GM19035 (cell line): ENCODE data around the gene DACH2.

ENCODE experiments used
- ATAC-seq: cut with Tn5 transposase; IDR thresholded peaks from one replicate; pipeline ENCODE4 v1.9.1; 2021; ENCODE audit not compliant: unreplicated experiment

DACH2 gene

DNA sequence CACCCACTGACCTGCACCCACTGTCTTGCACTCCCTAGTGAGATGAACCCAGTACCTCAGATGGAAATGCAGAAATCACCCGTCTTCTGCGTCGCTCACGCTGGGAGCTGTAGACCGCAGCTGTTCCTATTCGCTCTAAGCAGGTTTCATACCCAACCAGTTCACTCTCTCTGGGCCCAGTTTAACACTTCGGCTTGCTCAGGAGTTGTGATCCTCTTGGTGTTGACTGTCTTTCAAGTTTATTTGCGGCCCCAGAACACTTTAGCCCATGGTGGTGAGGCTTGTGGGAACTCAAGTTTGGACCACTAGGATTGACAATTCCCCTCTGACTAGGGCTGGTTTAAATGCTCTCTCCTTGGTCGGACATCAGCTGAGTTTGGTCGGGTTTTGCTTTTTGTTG is 147.0 kb downstream of the DACH2 start:
- ATAC-seq = no peak

DNA sequence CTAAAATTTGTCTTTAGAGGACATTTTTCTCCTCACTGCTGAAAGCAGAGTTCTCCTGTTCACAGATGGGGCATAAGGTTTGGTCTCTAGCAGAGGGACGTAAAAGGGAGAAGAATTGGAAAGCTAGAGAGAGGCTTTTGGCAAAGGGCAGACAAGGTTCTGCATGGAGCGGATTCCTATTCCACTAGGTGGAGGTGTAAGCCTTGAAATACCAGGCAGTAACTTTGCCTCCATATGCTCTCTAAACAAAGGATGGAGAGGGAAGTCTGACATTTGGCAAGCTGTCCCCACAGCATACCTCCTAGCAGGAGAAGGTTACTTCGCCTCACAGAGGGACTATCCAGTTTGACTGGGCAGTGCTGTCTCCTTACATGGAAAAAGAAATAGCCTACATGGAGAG is 174.7 kb downstream of the DACH2 start:
- ATAC-seq = no peak

DNA sequence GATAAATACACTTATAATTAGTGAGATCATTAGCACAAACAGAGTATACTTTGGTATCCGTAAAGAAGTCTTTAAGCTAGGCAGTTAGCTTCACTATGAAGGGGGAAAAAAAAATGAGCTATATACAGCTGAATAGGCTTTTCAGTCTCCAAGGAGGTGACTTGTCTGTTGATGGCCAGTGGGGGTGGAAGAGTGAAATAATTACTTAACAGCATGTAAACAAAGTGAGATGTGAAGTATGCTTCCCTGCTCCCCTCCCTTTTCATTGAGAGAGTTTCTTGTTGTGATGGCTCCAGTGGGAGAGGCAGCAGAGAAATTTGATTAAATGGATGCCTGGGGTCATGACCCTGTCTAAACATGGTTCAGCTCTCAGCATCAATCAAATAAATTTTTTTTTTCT is 180.9 kb downstream of the DACH2 start:
- ATAC-seq = no peak

DNA sequence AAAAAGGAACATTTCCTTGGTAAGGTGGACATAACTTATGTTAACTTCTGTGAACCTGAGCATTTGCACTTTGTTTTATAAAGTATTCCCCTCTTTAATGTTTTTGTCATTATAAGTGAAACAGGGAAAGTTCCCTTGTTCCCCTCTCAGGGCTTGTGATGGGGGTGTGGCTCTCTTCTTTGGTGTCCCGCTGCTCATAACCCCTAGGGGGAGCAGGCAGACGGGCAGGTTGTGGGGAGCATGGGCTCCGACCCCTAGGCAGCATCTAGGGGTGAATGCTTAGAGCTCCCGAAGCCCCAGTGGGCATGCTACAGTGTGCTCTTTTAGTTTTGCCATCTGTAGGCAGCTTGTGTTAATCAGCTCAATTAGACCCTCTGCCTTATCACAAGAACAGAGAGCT is 200.4 kb downstream of the DACH2 start:
- no peak for ATAC-seq

DNA sequence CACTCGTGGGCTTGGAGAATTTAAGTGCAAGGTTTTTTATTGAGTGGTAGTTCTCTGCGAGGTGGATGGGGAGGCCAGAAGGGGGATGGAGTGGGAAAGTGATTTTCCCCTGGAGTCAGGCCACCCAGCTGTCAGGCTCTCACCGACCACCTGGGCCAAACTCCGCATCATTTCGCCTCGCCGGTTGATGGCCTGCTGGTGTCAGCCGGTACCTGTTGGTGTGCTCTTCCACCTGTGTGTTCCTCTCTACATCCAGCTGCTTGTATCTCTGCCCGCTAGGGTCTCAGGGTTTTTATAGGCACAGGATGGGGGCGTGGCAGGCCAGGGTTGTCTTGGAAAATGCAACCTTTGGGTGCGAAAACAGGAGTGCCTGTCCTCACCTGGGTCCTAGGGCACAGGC is 200.9 kb downstream of the DACH2 start:
- ATAC-seq = no peak

DNA sequence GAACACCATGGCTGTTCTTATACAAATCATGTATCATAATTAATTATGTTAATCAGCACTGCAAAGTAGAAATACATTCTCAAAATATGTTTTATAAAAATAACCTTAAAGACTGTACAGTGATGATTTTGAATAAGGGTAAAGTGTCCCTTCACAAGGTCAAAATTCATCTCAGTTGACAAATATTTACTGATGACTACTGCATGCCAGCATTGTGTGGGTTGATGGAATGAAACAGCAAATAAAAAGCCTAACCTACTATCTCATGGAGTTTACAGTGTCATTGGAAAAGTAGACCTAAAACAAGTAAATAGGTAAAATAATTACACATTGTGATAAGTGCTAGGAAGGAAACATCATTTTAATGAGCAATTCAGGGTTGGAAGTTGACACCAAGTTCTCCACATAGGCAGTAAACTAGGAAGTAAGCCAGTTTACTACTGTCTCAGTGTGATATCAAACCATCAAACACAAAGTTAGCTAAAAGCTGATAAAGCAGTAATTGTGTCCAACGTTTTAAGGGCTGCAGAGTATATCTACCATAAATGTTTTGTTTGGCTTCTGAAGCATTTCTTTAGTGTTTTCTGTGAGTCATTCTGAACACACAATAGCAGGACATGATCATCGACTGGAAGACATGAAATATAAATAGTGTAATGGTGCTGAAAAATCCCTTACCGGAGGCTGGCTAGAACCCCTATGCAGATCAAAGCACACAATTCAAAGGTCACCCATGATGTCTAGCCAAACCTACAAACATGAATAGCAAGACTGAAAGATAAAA is 221.8 kb downstream of the DACH2 start:
- ATAC-seq = no peak

DNA sequence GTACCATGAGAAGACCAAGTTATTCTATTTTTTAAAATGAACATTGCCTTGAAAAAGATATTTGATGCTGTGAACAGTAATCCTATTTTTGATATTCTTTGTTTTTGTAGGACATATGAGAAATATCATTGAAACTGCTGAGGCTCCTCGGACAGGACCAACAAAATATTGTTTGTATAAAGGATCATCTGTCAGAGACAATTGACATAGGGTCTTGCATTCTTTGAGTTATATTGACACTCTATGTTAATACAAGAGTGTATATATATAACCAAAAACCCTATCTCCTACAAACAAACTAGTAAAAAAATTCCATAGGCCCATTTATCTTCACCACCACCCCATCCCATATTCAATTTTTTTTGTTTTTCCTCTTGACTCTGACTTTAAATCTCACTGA is 222.7 kb downstream of the DACH2 start:
- ATAC-seq = no peak

DNA sequence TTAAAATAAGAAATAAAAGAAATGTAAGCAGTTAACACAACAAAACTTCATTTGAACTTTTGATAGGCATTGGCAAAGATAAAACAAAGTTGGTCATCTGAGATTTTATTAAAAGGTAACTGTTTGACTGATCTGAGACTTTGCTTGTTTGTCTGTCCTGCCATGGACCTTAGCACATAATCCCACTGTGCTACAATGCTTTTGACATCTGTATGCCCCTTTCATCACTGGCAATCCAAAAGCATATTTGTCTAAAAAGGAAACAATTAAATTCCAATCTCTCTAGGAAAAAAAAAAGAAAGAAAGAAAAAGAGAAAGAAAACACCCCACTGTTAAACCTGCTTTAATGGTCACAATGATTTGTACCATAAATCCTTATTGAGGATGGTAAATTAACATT is 231.0 kb downstream of the DACH2 start:
- no peak for ATAC-seq

DNA sequence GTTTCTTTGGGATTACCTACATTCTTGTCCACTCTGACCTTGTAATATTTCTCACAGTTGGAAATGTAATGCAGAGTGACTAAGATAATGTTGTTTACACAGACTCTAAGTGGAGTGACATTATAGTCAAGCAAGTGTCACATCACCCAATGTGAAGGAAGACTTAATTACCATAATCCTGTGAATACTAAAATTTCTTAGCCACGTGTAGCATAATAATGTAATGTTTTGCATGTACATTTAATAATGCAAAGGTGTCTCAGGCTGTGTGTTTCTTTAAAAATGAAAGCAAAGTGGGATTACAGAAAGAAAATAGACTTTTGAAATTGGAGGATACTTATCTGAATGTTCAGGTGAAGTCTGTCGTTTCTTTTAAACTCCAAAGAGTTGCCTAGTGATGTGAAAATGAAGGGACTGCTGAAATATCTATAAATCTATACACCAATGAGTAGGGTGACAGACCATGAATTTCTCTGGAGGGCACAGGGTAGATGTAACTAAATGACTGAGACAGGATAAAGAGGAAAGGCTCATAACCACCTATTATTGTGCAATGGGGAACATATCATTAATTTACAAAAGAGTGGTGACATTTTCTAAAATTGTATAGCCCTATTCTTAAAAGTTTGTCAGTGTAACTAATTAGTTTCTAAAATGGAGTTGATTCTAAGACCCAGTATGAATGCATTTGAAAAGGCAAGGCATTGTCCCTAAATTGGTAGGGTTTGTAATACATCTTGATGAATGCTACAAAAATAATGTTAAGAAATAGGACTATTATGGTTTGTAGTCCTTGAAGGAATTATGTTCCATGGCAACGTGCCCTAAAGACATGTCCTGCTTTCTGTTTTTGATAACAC is 235.7 kb downstream of the DACH2 start:
- no peak for ATAC-seq

DNA sequence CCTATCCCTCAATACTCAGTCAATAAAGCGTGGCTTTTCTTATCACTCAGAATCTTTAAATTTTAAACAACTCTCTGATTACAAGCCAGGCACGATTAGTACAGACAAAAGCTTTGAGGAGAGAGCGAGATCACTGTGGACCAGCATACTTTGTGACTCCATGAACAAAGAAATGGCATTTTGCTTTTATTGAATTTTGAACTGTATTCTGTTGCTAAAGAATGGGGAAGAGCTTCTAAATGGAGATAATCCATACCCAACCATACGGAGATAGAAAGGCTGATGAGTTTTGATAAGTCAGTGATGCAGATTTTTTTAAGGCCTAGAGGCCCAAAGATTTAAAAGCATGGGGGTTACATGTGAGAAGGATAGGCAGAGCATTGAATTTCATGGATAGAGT is 259.1 kb downstream of the DACH2 start:
- ATAC-seq = no peak

DNA sequence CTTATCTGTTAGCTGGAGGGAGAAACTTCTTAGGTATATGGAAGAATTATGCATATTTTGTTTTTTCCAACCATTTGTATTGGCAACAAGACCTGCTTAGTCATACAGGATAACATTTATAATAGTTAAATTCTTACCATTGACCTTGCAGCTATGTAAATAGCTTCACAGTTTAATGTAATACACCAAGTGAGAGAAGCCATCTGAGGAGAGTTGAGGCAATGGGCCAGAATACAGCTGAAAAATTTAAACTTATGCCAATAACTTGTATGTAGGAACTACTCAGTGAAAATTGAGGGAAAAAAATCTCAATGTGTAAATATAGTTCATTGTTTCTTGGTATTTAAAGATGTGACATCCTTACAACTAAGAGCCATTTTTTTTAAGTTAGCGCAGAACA is 273.5 kb downstream of the DACH2 start:
- no peak for ATAC-seq

DNA sequence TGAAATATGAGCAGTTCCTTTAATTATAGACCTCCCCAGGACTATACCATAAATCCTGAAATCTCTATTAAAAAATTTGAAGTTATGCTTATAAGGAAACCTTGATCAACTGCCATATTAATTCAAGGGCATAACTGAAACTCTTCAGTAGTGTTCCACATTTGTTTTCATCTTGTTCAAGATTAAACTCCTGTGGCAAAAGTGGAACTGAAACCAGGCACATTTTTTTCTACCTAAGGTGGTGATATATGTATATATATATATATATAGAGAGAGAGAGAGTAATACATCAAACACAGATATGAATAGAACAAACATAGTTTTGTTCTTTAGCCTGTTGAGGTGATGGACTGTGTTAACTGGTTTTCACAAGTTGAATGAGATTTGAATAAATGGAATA is 287.9 kb downstream of the DACH2 start:
- ATAC-seq = no peak

DNA sequence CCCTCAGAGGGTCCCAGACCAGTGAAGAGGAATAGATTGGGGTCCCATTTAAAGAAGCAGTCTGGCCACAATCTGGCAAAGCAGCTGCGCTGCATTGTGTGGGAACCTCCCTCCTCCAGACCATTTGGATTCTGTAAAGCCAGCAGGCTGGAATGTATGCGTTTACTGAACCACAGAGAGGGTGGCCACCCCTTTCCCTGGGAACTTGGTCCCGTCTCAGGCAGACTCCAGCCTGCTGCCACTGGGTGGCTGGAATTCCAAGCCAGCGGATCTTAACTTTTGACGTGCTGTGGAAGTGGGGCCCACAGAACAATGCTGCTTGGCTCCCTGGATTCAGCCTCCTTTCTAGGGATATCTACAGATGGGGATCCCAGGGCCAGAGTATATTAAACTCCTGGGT is 307.2 kb downstream of the DACH2 start:
- ATAC-seq = no peak

DNA sequence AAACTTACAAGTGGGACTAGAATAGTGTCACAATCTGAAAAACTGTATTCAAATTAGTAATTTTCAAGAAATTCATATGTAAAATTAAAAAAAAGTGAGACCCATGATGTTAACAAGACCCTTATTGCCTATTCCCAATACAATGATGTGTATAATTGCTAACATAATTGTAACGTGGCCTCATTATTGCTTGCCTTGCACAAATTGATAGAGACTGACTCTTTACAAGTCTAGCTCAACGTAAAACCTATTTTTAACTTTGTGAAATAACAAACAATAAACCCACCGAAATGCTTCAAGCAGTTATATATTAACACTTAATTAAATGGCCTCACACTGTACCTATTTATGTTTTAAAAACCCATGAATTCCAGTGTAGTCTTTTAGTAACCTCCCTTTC is 312.5 kb downstream of the DACH2 start:
- no peak for ATAC-seq

DNA sequence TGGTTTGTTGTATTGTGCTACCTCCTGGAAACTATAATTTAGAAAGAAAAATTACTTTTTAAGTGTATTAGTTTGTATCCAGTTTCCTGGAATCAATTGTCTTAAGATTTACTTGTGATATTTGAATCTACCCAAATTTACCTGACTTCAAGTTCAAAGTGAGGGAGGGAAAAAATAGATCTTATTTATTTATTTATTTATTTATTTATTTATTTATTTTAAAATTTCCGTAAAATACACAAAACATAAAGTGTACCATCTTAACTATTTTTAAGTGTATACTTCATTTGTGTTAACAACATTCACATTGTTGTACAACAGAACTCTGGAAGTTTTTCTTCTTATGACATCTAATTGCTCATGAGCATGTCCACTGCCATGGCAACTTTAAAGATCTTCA is 356.0 kb downstream of the DACH2 start:
- no peak for ATAC-seq

DNA sequence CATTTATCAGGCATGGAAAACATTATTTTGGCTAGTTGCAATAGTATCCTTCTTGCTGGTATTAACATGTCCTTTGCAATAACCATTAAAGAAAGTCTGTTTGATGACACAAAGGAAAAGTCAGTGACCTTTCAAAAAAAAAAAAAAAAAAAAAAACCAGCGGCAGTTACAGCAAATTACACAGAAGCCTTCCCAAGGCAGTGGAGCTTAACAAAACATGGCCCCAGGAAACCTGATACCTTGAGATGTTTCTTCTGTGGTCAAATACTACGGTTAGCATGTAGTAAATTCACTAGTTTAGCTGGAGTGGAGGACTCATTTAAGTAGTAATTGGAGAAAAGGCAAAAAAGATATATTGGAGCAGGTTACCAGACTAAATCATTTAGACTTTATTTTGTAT is 359.1 kb downstream of the DACH2 start:
- ATAC-seq = no peak

DNA sequence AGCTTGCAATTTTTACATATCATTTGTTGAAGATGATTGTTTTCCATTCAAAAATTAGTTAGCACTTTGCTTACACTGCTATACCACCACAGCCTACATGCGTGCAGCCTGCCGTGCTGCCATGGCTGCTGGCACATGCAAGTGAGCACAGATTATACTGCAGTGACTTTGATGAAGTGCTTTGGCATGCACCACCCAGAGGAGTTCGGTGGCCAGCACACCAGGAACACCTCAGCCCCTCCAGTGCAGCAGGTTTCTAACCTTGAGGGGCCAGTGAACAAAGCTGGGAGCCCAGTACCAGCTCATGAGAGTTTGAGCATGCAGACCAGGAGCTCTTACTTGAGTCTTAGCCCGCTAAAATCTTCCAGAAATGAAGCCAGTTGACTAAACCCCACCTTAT is 431.5 kb downstream of the DACH2 start:
- no peak for ATAC-seq

DNA sequence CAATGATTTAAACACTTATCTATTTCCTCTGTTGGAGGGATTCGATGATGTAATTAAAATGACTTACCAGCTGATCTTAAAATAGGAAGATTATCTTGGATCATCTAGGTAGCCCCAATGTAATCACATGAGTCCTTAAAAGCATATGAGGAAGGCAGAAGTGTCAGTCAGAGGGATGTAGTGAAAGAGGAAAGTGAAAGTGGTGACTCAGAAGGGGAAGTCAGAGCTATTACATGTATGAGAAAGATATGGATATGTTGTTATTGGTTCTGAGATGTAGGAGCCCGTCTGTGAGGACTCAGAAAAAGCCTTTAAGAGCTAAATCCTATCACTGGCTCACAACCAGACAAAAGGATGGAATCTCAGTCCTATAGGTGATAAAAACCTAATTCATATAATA is 456.4 kb downstream of the DACH2 start:
- ATAC-seq = no peak

DNA sequence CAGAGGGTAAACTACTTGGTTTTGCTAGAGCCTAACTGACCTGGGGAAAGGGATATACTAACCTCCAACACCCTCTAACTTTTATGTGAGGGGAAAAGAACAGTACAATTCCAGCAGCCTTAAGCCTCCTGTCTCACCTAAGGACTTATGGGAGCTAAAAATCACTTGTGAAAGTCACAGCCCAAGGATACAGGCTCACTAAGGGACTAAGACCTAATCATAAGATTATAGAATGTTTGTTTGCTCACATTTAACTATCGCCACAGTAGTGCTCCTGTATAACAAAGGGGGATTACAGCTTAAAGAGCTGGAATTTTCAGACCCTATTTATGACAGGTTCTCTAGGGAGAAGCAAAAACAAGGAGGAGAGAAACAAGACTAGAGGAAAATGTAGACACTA is 548.7 kb downstream of the DACH2 start:
- no peak for ATAC-seq

DNA sequence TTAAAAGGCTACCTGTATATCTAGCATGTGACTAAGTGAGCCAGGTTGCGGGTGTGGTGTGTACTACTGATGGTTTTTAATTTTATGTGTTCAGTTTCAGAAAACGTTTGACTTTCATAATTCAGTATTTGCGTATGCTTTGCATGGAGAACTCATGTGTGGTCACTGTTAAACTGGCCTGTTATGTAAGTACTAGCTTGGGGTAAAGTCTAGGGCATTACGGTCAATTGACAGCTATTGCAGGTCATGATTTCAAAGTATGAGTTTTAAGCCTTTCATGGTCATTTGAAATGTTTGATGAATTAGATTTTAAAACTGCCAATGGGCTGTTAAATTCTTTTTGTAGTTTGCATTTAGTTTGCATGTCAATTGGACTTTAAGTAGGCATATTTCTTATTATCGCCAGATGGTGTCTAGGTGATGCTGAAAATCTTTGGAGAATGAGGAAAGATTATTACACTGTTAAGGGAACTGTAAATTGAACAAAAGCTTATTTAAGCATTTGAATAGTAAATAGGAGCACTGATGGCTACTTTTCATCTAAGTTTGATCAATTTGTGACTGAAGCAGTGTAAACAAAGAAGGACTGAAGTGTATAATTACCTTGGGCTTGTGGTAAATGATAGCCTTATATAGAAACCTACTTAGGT is 563.4 kb downstream of the DACH2 start:
- ATAC-seq = no peak

DNA sequence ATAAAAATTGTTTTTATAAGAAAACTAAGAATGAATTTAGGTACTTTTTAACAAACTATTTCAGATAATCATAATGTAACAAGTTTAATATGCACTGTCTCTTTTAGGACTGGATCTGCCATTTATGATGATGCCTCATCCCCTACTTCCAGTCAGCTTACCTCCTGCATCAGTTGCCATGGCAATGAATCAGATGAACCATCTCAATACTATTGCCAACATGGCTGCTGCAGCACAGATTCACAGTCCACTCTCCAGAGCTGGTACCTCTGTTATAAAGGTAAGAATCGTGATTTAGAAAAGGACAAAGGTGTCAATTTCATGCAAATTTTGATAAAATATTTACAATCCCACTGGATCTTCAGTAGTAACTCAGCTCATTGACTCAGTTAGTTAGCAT is 566.2 kb downstream of the DACH2 start:
- ATAC-seq = no peak

DNA sequence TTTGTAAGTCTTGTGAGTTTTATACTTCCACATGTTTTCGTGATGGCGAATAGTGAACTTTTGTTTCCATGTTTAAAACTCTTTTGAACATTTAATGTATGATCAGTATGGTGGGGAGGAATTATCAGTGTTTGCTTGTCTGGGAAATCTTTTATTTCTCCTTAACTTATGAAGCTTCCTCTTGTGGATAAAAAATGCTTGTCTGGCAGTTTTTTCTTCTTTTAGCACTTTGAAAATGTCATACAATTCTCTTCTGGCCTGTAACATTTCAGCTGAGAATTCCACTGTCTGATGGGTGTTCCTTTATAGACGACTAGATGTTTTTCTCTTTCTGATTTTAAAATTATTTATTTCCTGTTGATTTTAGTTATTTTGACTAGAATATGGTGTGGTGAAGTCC is 576.0 kb downstream of the DACH2 start:
- ATAC-seq = no peak
